Measurements from ENCODE around the gene COPE.
A peak's percentile ranks its signal among the peaks of the same experiment; 100 is the strongest.

Gene COPE

DNA sequence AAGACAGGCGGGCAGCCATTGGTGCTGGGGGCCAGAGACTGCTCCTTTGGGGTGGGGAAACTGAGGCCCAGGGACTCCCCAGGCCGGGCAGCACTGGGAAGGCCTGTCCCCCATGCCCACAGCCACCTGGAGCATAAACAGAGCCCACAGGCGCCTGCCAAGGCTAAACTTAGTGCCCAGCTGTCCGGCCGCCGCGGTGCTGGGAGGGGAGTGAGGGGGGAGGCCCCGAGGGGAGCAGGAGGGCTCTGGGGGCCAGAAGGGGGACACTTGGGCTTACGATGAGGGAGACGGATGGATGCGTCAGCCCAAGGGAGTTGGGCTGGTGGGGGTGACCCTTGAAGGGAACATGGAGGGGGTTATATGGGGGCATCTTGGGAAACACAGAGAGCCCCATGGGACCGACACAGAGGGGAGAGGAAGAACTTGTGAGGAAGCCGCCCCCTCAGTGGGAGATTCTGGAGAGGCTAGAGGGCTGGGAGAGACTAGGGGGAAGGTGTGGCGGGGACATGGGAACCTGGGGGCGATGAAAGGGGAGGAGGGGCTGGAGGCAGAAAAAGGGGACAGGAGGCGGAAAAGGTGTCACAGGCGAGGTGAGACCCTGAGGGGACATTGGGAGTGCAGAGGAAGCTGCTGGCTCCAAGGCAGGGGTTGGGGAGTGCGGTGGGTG, 25.5 kb downstream of the COPE start:
- no peak for DNase-seq

DNA sequence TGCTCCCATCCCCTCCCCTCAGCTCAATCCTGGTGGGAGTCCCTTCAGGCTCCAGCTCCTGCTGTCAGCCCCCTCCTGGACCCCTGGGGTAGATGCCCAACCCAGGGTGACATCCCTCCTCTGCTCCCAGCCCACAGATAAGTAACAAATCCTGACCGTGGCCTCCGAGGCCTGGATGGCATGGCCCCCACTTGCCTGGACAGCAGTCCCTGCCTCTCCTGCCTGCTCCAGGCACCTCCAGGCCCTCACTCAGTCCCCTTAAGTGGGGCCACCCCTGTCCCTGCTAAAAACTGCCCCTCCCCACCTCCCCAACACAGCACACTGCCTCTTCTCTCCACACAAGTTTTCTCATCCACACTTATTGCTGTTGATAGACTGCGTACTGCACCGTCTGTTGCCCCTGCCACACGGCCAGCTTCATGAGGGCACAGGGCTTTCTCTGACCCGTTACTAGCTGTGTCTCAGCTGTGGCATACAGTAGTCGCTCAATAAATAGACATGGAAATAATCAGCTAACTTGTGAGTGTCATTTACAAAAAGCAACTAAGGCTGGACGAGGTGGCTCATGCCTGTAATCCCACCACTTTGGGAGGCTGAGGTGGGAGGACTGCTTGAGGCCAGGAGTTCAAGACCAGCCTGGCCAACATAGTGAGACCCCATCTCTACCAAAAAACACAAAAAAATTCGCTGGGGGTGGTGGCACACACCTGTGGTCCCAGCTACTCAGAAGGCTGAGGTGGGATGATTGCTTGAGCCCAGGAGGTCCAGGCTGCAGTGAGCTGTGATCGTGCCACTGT, 29.0 kb downstream of the COPE start:
- no peak for DNase-seq

DNA sequence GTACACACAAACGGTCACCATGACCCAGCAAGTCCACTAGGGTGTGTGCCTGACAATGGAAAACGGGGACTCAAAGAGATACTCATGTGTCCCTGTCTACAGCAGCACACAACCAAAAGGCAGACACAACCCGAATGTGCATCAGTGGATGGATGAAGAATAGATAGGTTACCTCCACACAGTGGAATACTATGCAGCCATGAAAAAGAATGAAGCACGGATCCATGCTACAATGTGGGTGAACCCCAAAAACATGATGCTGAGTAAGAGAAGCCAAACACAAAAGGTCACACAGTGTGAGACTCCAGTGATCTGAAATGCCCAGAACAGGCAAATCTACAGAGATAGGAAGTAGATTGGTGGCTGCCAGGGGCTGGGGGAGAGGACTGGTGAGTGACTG, 32.2 kb downstream of the COPE start:
- no peak for DNase-seq

DNA sequence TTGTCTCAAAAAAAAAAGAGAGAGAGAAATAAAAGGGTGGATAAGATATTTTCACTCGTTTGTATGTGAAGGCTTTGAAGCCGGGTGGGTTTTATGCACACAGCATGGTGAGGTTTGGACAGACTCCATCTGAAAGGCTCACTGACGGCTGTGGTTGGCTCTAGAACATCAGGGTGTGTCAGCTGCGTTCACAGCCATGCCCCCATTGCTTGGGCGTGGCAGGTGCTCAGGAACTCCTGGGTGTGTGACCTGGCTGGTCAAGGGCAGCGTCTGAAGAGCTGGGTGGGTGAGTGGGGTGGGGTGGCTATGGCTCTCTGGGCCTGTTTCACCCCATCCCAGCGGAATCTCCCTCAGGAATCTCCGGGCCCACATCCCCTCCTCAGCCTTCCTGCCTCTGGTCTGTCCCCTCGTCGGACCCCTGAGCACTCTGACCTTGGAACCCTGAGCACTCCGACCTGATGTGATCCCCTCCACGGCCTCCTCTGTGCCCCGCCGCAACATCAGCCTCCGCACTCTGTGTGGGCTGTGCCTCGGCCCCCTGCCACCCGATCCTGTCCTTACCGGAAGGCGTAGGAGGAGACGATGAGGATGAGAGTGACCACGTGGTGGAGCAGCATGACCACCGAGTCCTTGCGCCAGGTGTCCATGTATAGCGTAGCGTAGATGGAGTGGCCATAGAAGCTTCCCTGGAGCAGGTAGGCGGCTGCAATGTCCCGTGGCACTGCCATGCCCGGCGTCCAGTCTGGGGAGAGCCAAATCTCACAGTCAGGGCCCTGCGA, 35.5 kb downstream of the COPE start:
- DNase-seq: no peak

DNA sequence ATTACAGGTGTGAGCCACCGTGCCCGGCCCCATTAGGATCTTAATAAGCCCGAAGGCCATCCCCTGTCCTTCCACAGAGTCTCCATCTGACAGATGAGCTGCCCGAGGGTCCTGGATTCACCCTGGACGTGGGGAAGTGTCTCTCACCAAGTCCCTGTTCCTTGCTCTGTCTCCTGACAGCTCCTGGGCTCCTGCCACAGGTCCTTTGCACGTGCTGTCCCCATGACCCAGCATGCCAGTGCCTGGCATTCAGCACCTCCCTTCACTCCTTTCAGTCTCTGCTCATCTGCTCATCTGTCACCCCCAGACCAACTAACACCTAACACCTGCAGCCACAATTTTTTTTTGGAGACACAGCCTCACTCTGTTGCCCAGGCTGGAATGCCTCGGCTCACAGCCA, 37.7 kb downstream of the COPE start:
- DNase-seq: no peak

DNA sequence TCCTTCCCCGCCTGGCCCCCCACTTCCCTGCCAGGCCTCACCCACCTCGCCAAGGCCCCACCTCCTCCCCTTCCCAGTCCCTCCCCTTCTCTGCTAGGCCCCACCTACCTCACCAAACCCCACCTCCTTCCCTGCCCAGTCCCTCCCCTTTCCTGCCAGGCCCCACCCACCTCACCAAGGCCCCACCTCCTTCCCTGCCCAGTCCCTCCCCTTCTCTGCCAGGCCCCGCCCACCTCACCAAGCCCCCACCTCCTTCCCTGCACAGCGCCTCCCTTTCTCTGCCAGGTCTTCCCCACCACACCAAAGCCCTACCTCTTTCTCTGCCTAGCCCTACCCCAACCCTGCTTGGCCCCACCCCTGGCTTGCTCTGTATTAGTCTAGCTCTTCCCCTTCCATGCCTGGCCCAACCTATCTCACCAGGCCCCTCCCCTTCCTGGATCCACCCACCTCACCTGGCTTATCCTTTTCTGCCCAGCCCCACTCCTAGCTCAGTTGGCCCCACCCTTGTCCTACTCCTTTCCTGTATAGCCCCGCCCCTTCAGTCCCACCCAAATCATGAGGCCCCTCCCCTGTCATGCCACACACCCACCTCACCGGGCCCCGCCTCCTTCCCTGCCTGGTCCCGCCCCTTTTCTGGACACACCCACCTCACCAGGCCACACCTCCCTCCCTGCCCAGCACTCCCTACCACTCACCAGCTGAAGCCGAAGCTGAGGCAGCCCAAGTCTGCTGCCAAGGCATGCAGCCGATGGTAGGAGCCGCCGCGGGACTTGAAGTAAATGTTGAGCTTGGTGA, 39.4 kb downstream of the COPE start:
- DNase-seq: no peak

DNA sequence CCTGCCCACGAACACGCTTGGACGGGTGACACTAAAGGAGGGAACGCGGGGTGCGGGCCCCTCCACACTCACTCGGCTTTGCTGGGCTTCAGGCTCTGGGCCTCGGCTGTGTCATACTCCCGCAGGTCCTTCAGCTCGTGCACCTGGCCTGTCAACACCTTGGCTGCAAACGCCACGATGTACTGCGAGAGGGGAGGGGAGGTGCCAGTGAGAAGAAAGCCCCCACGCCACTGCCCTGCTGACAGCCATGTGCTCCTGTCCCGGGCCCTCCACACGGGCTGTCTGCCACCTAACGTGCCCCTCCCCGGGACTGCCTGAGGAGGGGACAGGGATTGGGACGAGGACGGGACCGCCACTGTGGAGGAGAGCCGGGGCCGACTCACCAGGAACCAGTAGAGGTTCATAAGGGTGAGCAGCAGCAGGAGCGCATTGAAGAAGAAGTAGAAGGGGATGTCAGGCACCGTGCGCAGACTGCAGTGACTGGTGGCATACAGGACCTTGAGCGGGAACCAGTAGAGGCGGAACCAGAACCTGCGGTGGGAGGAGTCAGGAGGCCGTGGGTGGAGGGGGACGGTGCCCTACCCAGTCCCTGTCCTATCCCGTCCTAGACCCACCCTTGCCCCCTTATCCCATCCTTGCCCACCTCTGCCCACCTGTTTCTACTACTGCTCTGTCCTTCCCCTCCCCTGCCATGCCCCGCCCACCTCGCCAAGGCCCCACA, 40.2 kb downstream of the COPE start:
- no peak for DNase-seq

DNA sequence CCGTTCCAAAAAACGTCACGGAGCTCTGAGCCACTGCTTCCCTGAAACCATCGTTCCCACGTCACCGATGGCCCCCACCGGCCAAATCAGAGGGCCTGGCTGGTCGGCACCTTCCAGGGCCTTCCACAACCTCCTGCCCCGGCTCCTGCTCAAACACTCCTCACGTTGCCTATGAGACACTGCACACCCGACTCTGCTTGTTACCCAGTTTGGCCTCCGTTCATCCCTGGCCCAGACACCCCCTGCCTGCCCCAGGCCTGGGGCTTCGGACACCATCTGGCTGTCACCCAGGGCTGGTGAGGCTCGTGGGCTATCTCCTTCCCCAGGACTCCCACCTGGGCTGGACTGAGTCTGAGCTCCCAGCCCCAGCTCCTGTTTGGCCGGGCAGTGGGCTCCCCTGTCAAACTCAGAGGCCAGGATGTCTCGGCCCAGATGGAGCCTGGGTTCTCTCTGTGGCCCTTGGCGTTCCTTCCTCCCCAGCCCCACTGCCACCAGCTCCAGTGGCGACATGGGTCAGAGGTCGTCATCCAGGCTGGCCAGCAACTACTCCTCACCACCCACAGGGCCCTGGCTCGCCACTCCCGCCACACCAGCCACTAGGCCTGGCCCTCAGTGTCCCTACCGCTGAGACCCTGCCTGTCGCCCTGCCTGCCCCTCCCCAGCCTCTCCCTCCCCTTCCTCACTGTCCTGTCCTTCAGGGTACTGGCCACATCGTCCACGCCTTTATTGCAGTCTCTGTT, 41.0 kb downstream of the COPE start:
- no peak for DNase-seq

DNA sequence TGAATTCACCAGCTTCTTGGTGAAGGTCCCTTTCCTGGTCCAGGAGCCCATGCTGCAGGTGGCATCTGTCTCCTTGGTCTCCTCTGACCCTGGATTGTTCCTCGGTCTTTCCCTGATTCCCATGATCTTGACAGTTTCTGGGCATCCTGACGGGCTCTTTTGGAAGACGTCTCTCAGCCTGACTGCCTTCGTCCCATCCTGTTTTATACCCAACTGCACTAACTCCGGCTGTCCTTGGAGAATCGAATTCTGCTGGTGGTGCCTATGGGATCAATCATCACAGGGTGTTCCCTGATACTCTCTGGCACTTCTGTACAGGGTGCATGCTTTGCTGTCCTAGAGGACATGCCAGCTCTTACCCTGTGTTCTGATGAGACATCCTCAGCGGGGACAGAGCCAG, 42.3 kb downstream of the COPE start:
- DNase-seq: no peak

DNA sequence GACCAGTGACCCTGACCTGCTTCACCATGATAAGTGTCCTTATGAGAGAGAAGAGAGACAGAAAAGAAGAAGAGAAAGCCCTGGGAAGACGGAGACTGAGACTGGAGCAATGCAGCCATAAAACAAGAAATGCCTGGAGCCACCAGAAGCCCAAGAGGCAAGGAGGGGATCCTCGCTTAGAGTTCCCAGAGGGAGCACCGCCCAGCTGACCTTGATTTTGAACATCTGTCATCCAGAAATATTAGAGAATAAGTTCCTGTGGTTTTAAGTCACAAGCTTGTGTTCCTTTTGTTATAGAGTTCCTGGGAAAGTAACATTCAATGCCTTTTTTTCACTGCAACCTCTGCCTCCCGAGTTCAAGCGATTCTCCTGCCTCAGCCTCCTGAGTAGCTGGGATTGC, 43.5 kb downstream of the COPE start:
- no peak for DNase-seq

DNA sequence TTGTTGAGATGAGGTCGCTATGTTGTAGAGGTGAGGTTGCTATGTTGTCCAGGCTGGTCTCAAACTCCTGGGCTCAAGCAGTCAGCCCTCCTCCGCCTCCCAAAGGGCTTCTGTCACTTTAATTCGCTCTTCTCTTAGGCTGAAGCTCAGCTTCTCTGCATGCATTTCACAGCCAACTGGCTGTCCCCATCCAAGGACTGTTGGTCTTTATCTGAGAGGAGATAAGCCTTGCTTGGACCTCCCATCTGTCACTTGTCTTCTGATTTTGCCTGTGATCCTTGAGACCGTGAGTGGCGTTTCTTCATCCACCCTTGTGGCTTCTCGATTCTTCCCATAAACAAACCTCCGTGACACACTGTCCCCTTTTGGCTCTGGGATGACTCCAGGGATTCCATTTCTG, 47.6 kb downstream of the COPE start:
- DNase-seq: no peak

DNA sequence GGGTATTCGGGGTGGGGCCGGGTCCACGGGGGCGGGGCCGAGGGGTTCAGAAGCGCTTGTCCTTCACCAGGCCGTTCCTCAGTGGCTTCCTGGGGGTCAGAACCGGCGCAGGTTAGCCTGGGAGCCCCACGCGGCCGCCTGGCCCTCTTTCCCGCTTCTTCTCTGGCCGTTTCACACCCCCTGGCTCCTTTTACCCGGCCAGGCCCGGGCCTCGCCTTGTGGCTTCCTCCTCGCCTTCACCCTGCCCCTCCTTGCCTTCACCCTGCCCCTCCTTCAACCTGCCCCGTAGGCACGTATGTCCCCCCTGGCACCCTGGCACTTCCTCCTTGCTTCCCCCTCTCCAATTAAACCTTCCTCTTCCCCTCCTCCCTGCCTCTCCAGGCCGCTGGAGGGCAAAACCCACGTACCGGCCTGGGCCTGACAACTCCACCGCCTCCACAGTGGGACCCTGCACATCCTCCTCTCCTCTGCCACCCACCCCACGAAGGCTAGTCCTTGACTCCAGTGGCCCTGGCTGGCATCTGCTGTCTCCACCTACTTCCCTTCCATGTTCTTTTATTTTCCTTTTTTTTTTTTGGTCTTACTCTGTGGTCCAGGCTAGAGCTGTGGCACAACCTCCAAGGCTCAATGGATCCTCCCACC, 48.5 kb downstream of the COPE start:
- no peak for DNase-seq

DNA sequence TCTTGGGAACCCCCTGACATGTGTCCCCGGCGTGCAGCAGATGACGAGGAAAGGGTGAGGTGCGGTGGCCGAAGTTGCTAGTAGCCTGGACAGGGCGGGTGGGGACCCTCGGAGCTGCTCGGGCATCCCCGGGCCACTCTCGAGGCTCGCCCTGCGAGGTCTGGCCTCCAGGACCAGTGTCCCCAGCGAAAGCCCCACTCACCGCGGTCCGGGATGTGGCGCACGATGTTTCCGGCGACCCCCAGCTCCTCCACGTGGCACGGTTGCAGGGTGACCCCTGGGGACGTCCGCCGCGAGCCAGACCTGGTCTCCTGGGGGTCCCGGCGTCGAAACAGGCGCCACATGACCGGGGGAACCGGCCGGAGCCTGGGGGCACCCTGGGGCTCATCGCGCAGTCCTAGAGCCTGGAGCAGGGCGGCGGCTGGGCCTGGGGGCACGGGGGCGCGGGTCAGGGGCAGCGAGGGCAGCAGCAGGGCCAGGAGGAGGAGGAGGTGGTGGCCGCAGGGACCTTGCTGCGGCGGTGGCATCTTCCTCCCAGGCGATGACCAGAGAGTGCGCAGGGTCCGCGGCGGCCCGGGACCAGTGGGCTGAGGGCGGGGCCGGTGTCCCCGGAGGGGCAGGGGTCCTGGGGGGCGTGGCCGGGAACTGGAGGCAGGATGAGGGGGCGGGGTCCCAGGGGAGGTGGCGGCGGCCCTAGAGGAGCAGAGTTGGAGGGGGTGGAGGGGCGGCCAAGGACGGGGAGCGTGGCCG, 49.2 kb downstream of the COPE start:
- no peak for DNase-seq

DNA sequence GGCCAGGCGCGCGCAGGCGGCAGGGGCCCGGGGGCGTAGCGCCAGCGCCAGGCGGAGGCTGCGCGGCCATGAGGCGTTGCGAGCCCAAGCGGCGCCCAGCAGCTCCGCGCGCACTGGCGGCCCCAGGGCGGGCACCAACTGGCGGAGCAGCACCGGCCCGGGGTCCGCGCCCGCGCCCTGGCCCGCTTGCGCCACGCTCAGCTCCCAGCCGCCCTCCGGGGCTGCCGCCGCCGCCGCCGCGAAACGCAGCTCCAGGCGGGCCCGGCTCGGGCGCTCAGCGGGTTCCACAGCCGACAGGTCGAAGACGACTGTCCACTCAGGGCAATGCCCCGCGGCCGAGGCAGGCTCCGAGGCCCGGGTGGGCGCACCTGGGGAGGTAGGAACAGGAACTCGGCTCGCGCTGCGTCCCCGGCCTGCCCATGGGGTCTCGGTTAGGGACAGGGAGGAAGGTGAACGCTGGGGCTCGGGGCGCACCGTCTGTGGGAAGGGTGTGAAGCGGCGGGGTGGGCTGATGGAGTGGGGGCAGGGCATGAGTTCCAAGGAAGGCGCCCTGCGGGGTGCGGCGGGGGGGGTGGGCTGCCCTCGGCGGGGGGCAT, 50.1 kb downstream of the COPE start:
- no peak for DNase-seq

DNA sequence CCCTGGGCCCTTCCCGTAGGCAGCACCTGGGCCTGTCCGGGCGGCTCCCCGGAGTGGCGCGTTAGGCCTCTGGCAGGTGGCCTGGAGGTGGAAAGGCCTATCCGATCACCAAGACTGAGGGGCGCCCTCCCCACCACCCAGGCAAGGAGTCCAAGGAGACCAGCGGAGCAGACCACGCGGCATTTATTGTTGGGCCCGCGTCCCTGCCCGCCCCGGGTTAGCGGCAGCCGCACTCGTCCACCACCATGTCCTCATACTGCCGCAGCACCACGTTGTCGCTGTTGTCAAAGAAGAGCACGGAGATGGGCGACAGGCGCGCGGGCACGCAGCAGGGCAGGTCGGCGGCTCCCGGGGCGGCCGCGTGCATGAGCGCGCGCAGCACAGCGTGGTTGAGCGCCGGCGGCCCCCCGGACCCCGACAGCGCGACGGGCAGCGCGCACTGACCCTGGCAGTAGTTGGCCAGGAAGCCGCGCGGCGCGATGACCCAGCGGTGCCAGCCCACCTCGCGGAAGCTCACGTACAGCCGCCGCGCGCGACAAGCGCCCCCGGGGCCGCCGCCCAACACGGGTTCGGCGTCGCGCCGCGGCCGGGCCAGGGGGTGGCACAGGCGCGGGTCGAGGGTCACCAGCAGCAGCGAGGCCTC, 50.7 kb downstream of the COPE start:
- DNase-seq: no peak

DNA sequence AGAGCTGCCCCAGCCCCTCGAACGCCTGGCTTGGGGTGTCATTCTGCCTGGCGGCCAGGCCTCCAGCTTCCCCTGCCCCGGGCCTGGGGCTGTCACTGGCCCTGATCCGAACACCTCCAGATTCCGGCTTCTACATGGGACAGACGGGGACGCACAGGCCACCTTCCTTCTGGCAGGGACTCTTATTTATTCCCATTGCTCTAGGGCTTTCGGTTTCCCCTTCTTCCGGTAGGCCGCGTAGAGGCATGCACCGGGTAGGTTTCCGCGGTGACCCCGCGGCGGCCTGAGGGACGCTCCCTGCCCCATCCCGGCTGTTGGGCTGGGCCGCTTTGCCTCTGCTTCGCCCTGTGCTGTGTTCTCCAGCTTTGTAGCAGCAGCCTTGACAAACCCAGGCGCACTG, 51.4 kb downstream of the COPE start:
- no peak for DNase-seq

DNA sequence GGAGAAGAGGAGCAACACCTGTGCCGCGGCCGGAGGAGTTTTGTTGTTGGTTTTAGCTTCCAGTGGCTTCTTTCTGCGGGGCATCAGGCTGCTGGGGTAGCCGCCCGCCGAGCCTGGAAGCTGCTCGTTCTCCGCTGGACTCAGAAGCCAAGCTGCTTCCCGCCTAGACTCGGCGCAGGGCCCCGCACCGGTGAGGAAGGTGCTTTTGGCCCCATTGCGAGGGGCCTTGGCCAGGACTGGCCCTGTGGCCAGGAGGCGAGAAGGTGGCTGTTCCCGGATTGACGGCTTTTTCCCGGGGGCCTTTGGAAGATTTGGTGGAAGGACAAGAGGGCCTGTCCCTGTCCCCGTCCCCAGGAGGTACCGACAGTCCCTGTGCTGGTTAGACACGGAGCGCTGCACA, 52.0 kb downstream of the COPE start:
- no peak for DNase-seq

DNA sequence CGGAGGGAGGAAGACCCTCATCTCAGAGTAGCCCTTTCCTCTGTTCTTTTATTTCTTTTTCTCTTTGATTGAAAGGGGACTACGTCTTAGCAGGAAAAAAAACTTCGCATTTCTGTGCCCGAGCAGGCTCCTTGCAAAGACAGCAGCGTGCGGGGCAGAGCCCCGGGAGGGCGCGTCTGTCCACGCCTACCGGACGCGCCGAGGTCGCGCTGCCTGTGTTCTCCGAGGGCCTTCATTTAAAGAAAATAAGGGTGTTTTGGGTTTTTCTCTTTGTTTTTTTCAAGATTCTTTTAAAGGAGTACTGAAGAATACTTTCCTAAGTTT, 52.4 kb downstream of the COPE start:
- DNase-seq: no peak

DNA sequence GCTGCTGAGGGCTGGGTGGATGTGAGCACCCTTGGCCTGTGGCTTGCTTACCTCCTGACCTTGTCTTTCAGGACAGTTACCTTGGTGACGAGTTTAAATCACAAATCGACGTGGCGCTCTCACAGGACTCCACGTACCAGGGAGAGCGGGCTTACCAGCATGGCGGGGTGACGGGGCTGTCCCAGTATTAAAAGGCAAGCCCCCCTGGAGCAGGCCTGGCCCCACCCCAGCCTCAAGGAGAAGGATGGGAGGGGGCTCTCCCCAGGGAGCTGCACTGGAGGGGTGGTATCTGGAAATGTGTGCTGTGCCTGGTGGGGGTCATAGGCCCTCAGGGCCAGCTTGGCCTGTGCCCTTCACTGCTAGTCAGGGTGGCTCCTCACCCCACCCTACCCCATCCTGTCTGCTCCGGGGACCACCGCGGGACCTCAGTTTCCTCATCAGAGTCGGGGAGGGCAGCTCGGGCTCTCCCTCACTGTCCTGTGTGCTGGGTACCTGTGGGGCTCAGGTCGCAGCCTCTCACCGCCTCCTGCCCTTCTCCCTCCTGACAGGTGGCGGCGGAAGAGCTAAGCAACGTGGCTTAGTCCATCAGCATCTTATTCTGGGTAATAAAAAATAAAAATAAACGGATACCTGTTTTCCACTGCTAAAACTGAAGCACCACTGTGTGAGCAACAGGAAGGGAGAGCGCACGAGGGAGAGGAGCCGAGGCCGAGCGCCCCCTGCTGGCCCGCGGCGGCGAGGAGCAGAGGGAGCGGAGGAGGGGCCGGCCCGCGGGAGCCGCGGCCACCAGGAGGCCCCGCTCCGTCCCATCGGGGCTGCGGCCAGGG, 53.0 kb downstream of the COPE start:
- DNase-seq: peak; percentile 81
